SH-SY5Y (cell line): ENCODE results near the gene MACROD2.

ENCODE experiments used
- GATA2 ChIP-seq: IDR thresholded peaks from 2 replicates; pipeline ENCODE4 v1.6.1; 2011; ENCODE audit warnings: mild to moderate bottlenecking, low read depth, low read length
- GATA3 ChIP-seq: IDR thresholded peaks from 2 replicates; pipeline ENCODE4 v1.6.1; 2011; ENCODE audit warnings: low read depth, mild to moderate bottlenecking, low read length, moderate library complexity

DNA sequence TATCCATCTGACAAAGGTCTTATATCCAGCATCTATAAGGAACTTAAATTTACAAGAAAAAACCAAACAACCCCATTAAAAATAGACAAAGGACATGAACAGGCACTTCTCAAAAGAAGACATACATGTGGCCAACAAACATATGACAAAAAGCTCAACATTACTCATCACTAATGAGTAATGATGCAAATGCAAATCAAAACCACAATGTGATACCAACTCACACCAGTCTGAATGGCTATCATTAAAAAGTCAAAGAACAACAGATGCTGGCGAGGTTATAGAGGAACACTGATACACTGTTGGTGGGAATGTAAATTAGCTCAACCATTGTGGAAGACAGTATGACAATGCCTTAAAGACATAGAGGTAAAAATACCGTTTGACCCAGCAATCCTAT lies 13.9 kb downstream of the MACROD2 start:
- TF ChIP-seq GATA2 (no peak), GATA3 (no peak)
